ENCODE measurements around the gene PCGF5.
"Not testable (repeated sequence)": the region's sequence is repeated elsewhere in the genome, so short reads cannot be mapped to it uniquely, and the experiment has no call there.

PCGF5 gene

DNA sequence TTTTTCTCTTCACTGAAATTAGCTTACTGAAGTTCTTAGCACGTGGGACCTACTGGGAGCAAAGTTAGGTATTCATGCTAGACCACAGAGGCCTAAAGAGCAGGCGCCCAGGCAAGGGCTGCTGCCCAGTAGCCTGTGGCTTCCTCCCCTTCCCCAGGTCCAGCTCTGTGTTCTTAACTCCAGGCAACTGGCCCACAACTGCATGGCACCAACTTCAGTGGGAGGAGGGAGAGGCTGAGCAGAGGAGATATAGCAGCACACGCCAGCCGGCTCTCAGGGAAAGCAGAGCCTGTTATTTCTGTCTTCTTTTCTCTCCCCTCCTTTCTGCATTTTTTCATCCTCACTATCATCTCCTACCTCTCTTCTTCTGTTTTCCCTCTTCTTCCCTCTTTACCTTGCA, 67.4 kb downstream of the PCGF5 start:
- DNase-seq, result no peak

DNA sequence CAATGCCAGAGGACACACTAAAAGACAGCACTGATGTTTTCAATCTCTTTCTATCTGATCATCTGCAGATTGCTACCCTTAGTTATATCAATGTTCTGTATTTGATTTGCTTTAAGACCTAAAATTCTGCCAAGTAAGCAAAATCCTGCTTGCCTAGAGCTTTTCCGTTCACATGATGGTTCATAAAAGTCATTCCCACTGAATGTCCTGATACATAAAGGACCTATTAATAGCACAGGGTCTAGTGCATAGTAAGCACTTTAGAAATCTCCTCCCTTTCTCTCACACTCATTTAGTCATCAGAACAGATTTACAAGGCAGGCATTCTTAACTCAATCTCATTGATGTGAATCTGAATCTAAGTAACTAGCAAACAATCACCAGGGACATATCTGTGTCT, 68.8 kb downstream of the PCGF5 start:
- no peak for DNase-seq

DNA sequence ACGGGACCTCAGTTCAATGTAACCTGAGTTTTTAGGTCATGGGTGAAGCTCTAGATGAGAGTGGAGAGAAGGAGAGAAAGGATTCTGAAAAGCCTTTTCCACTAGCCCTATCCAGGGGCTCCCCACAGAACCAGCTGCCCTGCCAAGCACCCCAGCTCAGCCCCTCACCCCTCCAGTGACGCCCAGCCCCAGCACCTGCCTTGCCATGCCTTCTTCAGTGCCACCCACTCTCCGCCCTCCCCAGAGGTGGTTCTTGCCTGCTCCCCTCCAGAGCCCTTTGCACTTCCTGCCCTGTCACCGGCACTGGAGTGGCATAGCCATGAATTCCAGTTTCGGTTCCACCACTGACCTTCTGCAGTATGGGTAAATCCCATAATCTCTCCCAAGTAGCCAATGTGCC, 70.1 kb downstream of the PCGF5 start:
- DNase-seq, result no peak

DNA sequence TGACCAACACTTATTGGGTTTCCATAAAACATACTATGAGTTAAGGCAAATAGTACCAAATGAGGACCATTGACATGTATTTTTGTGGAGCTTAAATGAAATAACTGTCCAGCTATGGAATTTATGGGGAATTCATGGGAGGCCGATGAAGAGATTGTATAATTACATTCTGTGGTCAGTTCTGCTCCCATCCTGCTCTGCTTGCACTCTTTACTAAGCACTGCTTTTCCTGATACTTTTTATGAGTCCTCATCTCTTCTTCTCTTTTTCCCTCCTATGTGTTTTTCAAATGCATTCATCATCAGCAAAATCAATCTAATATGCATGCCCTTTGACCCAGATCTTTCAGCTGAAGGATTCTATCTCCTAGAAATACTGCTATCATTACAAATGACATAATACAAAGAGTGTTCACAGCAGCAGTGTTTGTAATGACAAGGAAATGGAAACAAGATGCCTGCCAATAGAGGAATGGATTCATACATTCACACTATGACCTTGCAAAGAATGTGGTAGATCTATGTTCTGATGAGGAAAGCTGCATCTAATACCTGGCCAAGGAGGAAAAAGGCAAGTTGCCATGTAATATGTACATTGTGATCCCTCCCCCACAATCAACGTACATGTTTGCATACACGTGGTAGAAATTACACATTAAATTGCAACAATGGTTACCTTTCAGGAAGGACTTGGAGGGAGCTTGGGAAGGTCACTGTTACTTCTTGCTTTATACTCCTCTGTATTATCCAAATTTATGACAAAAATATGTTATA, 73.9 kb downstream of the PCGF5 start:
- no peak for DNase-seq

DNA sequence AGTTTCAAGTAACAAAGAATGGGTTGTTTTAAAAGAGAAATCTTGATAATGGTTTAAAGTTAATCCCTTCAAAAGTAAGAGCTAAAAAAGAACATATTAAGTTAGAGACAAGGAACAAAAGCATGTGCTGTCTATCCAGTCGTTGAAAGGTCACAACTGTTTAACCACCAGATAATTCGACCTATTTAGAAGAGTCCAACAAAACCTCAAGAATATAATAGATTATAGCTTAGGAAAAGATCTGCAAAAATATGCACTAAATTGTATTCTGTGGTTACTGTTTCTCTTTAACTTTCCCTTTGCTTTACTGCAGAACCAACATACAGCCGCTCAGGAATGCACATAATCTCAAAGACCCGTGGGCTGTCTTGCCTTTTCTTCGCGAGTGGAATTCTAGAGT, 74.9 kb downstream of the PCGF5 start:
- no peak for DNase-seq

DNA sequence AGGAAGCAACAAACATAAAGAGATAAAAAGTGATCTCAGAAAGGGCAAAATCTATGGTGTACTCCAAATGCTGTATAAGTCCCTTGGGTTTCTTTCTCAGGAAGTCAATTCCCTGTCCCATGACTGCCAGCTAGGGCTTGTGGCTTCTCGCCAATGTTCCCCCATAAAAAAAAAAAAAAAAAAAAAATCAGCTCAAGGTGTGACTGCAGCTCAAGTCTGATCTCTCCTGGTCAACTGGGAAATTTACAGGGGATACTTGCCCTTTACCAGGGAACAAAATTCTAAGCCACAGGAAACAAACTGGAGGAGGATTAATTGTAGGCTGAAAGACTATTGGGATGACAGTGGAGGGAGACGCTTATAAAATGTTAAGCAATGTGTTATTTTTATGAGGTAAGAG, 76.0 kb downstream of the PCGF5 start:
- no peak for DNase-seq

DNA sequence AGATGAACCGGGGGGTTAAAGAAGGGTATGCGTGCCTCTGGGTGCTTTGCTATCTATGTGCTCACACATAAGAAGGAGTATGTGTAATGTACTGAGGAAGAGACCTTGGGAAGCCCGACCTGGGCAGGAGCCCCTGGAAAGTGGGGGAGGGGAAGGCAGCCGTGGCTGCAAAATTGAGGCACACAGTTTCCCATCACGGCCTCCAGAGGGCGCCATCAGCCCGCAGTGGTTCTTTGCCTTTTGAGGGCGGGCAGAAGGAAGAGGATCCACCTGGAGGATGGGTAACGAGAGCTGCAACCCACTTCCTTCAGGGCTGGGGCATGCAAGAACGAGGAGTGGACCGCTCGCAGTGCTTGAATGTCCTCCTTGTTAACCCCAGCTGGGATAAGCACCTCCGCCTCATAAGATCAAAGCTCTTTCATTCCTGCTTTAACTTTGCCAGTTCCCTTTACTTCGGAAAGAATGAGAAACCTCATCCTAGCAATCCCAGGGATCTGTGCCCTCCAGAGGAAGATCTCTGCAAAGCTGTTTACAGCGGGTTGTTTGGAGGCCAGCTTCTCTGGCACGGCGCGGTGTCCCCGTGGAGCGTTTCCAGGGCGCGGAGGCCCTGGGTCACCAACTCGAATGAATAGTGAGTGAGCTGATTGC, 77.9 kb downstream of the PCGF5 start:
- peak; percentile 79 for DNase-seq

DNA sequence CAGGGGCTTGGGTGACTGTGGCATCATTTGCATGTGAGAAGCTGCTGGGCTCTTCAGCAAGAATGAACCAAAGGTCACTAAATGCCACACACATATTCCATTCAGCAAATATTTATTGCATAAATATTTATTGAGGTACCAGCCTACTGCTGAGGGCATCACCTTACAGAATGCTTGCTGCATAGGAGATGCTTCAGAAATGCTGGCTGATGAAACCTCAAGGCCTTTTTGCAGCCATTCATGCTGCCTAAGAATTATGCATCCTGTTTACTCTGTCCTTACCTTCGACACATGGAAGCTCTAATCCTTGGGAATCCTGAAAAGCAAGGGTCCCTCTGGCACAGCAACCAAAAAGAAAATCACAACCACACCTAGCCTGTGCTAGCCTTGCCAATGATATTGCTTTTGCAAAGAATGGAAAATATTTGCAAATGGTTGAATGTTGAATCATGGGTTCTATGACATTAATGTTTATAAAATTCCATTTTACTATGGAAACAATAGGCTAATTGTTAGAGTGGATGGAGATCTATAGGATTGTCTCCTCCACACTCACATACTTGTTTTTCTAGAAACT, 79.6 kb downstream of the PCGF5 start:
- no peak for DNase-seq

DNA sequence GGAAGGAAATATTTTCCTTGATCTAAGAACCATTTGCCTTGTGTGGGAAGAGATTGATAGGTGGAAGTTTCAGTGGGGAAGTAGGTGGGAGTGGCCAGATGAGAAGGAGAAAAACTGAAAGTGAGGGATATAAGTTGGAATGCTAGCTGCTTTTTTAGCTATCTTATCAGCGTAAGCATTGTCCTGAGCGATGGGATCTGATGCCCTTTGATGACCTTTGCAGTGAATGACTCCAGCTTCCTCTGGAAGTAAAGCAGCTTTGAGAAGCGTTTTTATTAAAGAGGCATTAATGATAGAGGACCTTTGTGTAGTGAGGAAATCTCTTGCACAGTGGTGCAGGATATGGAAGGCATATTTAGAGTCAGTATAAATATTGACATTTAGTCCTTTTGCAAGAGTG, 82.5 kb downstream of the PCGF5 start:
- not testable (repeated sequence) for DNase-seq

DNA sequence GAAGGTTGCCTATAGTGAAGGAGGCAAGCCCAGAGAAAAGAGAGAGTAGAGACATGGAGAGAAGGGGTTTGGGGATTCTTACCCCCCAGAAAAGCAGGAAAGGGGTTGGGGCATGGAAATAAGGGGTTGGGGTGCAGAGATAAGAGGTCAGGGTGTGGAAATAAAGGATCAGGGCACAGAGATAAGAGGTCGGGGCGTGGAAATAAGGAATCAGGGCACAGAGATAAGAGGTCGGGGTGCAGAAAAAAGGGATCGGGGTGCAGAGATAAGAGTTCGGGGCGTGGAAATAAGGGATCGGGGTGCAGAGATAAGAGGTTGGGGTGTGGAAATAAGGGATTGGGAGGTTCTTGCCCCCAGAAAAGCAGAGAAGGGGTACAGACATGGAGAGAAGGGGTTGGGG, 85.5 kb downstream of the PCGF5 start:
- DNase-seq, result not testable (repeated sequence)

DNA sequence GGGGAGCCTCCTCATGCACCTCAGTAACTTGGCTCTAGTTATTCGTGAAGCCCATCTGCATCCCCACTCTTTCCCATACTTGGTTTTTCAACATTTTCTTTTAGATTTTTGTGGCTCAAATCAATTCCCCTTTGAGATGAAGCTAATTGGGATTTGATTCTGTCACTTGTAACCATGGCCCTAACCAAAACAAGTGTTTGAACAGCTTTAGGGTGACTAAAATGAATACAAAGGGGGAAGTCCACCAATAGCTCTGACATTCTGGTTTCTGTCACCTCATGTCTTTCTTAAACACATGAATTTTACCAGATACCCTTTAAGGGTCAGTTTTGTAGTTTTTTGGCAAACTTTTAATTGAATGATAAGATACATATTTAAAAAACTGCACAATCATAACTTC, 87.0 kb downstream of the PCGF5 start:
- DNase-seq, result no peak

DNA sequence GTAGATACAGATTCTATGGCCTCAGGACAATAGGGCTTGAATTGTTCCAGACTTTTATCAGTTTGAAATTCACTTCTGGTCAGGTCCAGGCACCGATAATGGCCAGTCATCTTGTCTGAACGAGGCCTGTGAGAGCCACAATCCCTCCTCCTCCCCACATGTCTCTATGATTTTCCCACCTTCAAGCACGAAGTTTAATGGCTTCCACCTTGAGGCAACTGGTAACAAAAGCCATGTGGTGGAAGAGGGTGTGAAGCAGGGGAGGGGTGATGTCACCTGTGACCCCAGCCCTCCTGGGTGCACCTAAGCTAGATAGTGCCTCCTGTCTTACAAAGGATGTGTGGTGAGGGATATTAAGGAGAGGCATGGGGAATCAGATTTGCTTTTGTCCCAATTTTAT, 89.2 kb downstream of the PCGF5 start:
- no peak for DNase-seq

DNA sequence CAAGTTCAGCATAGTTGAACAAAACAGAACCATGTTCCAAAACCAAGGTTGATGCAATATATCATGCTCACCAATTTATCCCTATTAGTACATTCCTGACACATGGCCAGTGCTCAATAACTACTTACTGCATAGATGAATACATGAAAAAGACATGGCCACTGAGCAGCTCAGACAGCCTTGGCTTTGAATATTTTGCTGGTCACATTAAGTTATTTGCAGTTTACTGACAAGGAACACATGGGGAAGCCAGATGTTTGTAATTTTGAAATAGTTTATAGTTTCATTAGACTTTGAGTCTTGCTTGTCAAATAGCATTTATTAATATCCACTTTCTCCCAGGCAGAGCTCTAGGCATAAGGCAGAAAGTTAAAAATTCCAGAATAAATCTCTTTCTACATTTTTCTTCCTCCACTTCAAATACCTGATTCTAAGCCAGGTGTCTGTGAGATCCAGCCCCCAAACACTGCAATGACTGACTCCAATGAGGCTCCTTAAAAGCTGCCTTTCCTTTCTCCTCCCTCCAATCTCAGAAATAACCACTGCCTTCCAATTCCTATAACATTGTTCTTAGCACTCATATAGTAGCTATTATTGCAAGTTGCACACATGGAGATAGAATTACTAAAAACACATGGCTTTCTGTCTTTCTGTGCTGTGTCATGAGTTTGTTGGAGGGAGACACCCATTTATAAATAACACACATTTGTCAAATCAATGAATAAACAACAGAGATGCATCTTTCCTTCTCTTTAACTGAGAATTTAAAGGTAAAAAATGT, 91.3 kb downstream of the PCGF5 start:
- DNase-seq, result no peak

DNA sequence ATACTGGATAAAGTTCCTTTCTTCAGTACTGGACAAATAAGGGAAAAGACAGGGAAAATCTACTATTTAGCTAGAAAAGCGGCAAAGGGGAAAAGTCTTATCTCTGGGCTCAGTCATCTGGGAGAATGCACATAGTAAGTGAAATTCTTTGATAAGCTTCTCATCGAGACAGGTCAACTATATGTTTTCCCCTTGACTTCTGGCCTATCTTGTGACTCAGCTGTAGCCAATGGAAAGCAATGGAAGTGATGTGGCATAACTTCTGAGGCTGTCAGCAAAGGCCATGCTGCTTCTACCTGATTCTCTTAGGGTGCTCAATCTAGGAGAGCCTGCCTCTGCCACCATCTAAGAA, 91.9 kb downstream of the PCGF5 start:
- DNase-seq, result no peak

DNA sequence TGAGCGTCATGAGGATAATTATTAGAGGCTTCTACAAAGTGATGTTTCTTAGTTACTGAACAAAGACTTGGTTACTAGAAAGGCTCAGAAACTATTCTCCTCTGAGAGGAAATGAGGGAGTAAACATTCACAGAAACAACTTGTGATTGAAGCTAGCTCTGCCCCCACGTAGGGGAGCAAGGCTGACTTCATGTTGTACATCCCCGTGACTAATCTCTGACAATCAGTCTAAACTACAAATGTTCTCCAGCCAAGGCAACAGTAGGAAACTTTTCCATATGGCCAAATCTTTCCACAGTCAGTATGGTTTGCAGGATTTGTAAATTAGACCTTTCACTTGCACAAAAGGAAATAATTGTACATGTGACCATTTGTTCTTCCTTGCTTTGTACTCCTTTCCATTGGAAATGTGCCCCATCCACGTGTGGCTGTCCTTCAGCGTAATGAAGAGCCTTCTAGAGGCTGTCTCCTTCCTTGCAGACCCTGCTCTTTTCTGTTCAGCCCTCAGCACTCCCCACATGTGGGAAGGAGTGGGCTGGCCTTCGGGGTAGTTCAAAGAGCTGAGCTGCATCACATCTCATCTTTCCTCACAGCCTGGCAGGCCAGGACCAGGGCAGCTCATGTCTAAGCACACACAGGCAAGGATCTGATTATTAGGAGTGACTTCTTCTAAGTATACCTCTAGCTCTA, 93.5 kb downstream of the PCGF5 start:
- no peak for DNase-seq

DNA sequence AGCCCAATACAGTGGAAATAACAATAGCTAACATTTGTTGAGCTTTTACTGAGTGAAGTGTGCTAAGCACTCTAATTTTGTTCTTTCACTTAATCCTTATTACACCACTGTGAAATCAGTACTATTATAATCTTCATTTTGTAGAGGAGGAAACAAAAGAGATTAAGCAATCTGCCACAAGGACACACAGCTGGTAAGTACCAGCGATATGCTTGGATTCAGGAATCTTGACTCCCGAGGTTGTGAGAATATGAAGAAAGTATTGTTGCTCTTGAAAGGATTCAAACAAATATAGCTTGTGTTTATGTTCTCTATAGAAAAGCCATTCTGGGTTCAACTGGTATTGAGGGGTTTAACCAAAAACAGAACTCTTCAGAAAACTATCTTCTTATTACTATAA, 96.0 kb downstream of the PCGF5 start:
- no peak for DNase-seq

DNA sequence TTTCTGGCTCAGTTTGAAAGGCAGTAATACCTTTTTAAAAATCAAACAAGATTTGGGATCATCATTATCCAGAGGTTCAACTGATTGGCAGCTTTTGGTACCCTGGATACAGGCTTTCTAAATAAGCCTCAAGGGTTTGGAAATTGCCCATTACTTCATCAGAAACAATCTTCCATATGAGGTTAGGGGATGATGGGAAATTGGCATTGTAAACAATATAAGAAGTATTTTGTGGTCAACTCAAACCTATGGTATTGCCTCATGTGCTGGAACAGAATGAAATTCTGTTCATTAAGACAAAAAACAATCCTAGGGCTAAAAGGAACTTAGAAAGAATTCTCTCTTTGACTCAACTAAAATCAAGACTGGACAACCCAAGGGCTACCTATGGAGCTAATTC, 97.1 kb downstream of the PCGF5 start:
- no peak for DNase-seq

DNA sequence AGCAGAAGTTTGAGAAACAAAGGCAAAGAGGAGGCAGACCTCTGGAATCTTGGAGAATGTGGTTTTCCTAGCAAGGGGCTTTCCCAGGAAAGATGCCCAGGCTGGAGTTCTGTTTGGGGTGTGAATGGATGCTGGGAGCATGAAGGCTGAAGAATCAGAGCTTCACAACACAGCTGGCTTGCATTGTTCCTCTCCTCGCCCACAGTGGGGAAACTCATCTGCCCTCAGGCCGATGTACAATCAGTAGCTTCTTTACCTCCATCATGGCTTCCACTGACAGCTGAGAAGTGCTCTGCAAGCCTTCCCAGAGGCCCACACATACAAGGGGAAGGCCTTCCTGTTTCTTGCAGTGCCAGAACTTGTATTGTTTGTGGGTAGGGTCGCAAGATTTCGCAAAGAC, 98.9 kb downstream of the PCGF5 start:
- DNase-seq, result no peak

DNA sequence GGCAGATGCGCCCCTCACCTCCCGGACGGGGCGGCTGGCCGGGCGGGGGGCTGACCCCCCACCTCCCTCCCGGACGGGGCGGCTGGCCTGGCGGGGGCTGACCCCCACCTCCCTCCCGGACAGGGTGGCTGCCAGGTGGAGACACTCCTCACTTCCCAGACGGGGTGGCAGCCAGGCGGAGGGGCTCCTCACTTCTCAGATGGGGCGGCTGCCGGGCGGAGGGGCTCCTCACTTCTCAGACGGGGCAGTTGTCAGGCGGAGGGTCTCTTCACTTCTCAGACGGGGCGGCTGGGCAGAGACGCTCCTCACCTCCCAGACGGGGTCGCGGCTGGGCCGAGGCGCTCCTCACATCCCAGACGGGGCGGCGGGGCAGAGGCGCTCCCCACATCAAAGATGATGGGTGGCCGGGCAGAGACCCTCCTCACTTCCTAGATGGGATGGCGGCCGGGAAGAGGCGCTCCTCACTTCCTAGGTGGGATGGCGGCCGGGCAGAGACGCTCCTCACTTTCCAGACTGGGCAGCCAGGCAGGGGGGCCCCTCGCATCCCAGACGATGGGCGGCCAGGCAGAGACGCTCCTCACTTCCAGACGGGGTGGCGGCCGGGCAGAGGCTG, 102.9 kb downstream of the PCGF5 start:
- not testable (repeated sequence) for DNase-seq

DNA sequence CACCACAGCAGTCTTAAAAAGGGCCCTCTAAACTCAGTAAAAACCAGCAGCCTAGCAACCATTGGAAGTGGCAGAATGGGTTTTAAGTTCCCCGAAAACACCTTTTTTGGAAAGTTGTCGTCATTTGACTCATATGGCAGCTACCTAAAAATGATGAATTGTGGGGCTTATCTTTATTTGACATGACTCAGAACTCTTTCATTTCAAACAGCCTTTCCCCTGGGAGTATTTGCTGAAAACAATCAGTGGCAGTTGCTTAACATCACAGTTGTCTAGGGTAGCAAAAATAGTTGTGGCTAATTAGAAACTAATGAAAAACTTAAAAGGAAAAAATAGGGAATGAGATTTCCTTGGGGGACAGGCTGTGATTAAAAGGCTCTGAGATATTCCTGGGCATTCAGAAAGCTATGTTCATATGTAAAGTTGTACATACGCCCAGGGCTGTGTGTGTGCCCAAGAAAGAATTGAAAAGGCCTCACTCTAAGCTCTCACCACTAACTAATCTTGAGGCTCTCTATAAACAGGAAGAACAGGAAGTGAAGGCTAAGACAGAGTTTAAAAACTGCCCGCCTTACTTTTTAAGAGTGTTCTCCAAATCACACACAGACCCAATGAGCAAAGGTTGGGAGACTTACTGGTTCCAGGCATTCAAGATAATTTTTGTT, 108.0 kb downstream of the PCGF5 start:
- DNase-seq, result no peak

Measured in activated T-cell treated with anti-CD3 and anti-CD28 coated beads, Interleukin-2, amount 50 U/mL, for 1 hour (primary cell).